ENCODE data around the gene C18orf54.
A peak's percentile ranks its signal among the peaks of the same experiment; 100 is the strongest.
"Not testable (repeated sequence)": the region's sequence is repeated elsewhere in the genome, so short reads cannot be mapped to it uniquely, and the experiment has no call there.

Gene C18orf54

GRCh38 chr18:54357660-54358494, at the start of gene C18orf54, which contains the start of gene STARD6:
TSS of gene C18orf54 (plus strand) at chr18:54357906. CDS start at chr18:54360573, 2,667 bp downstream.
TSS of gene STARD6 (minus strand) at chr18:54357858. CDS start at chr18:54354573, 3,285 bp downstream.
- DNase-seq (ENCODE audit: low spot score) = peak; percentile 98

- DNase-seq (ENCODE audit: low spot score) = not testable (repeated sequence)
These were observed 48.1 kb upstream of the C18orf54 start for GRCh38 chr18:54309564-54309963.

- no peak for DNase-seq (ENCODE audit: low spot score)
These were observed 41.5 kb upstream of the C18orf54 start for GRCh38 chr18:54316071-54316820.

GRCh38 chr18:54323561-54323960, 34.1 kb upstream of the C18orf54 start:
- DNase-seq (ENCODE audit: low spot score) = no peak

GRCh38 chr18:54323970-54324369, 33.7 kb upstream of the C18orf54 start:
- no peak for DNase-seq (ENCODE audit: low spot score)

- no peak for DNase-seq (ENCODE audit: low spot score)
These were observed 29.9 kb upstream of the C18orf54 start for GRCh38 chr18:54327818-54328217.

- no peak for DNase-seq (ENCODE audit: low spot score)
These were observed 27.9 kb upstream of the C18orf54 start for GRCh38 chr18:54329787-54330186.

GRCh38 chr18:54330768-54331548, 26.7 kb upstream of the C18orf54 start:
- no peak for DNase-seq (ENCODE audit: low spot score)

GRCh38 chr18:54335638-54336173, 22.0 kb upstream of the C18orf54 start:
- DNase-seq (ENCODE audit: low spot score) = no peak

GRCh38 chr18:54338230-54338629, 19.5 kb upstream of the C18orf54 start:
- no peak for DNase-seq (ENCODE audit: low spot score)

- no peak for DNase-seq (ENCODE audit: low spot score)
These were observed 6.5 kb upstream of the C18orf54 start for GRCh38 chr18:54351186-54351585.

GRCh38 chr18:54357082-54357659, 535 bp upstream of the C18orf54 start:
- no peak for DNase-seq (ENCODE audit: low spot score)

GRCh38 chr18:54358495-54359040, 862 bp downstream of the C18orf54 start:
- DNase-seq (ENCODE audit: low spot score) = peak; percentile 22

GRCh38 chr18:54359233-54359632, 1.5 kb downstream of the C18orf54 start:
- DNase-seq (ENCODE audit: low spot score) = no peak

- no peak for DNase-seq (ENCODE audit: low spot score)
These were observed 2.7 kb downstream of the C18orf54 start for GRCh38 chr18:54360406-54360805.

- DNase-seq (ENCODE audit: low spot score) = no peak
These were observed 20.4 kb downstream of the C18orf54 start for GRCh38 chr18:54378057-54378456.

- no peak for DNase-seq (ENCODE audit: low spot score)
These were observed 23.9 kb downstream of the C18orf54 start for GRCh38 chr18:54381640-54382039.

GRCh38 chr18:54382076-54382475, 24.4 kb downstream of the C18orf54 start:
- no peak for DNase-seq (ENCODE audit: low spot score)

- DNase-seq (ENCODE audit: low spot score) = no peak
These were observed 25.1 kb downstream of the C18orf54 start for GRCh38 chr18:54382733-54383252.

- DNase-seq (ENCODE audit: low spot score) = no peak
These were observed 28.3 kb downstream of the C18orf54 start for GRCh38 chr18:54386043-54386442.

All from AG08395 (cell line).